B cell (primary cell): ENCODE measurements around the gene TARS1. TPM values are rescaled to one million over a fixed set of nuclear protein-coding genes. Genes with fewer than 3 reads are reported as not detected.

ENCODE experiments used
- ATAC-seq: fragments of 200-7000 bp; cut with Tn5 transposase; one replicate; pipeline ENCODE4 v1.10.0; 2021; ENCODE audit warnings: low read depth, mild to moderate bottlenecking, moderate number of reproducible peaks, moderate library complexity
- CTCF ChIA-PET: fragments of 350-600 bp; sonication (Branson Sonifier 250); formaldehyde crosslinking; loops from one replicate; lab custom pipeline; 2021; ENCODE audit warnings: antibody characterized with exemption, inconsistent platforms; lab: Charles Lee
- POLR2A ChIA-PET: fragments of 350-600 bp; sonication (Branson Sonifier 250); formaldehyde crosslinking; loops from one replicate; lab custom pipeline; 2021; ENCODE audit warnings: antibody characterized with exemption; lab: Charles Lee
- DNase-seq: peaks from one replicate; pipeline ENCODE4 v3.0.0; 2013
- H2AFZ ChIP-seq: 2 replicates; pipeline ENCODE4 v1.6.1; 2012; ENCODE audit warnings: mild to moderate bottlenecking, low read depth, low read length; ENCODE audit not compliant: insufficient read depth, poor library complexity, severe bottlenecking
- H3K27ac ChIP-seq, 2 donors: 1 replicate in 1 of 2; 2 replicates in 1 of 2; pipeline ENCODE4 v1.5.1; 2012 to 2013; ENCODE audit warnings: low read length in 2 of 2, mild to moderate bottlenecking in 2 of 2, moderate library complexity in 1 of 2
- H3K27me3 ChIP-seq, 4 experiments: fragments of 200-600 bp in 1 of 4; sonication (generic) in 1 of 4; replicated peaks in 1 of 4; 1 replicate in 2 of 4; 2 replicates in 2 of 4; pipeline versions ENCODE4 v1.6.1 to v1.7.0; 2013 to 2016; ENCODE audit warnings: low read length in 3 of 4, mild to moderate bottlenecking in 2 of 4, mixed read lengths in 1 of 4, moderate library complexity in 1 of 4; ENCODE audit not compliant: insufficient read depth in 4 of 4, control insufficient read depth in 3 of 4; ENCODE audit errors: control extremely low read depth in 1 of 4
- H3K36me3 ChIP-seq, 2 experiments: replicated peaks in 1 of 2; 1 replicate in 1 of 2; 2 replicates in 1 of 2; pipeline versions ENCODE4 v1.6.1 to v1.7.1; 2013; ENCODE audit warnings: low read length in 1 of 2; ENCODE audit not compliant: insufficient read depth in 2 of 2, control insufficient read depth in 1 of 2; ENCODE audit errors: control extremely low read depth in 1 of 2, extremely low read depth in 1 of 2
- H3K4me1 ChIP-seq, 2 donors: fragments of 200-600 bp in 1 of 2; sonication (generic) in 1 of 2; 1 replicate in 1 of 2; 2 replicates in 1 of 2; pipeline versions ENCODE4 v1.5.1 to v1.6.1; 2013 to 2017; ENCODE audit warnings: low read length in 2 of 2; ENCODE audit not compliant: control insufficient read depth in 2 of 2, insufficient read depth in 2 of 2
- H3K4me2 ChIP-seq: replicated peaks from 2 replicates; pipeline ENCODE3; 2012; ENCODE audit warnings: mild to moderate bottlenecking, low read depth, low read length; ENCODE audit not compliant: poor library complexity, severe bottlenecking
- H3K4me3 ChIP-seq, 5 experiments: fragments of 200-600 bp in 1 of 5; sonication (generic) in 1 of 5; 1 replicate in 3 of 5; 2 replicates in 2 of 5; pipeline versions ENCODE4 v1.5.1 to v1.7.0; 2011 to 2016; ENCODE audit warnings: low read length in 4 of 5, mild to moderate bottlenecking in 4 of 5, low read depth in 2 of 5, control low read depth in 1 of 5, moderate library complexity in 1 of 5; ENCODE audit not compliant: insufficient read depth in 1 of 5; ENCODE audit errors: control extremely low read depth in 1 of 5, extremely low read depth in 1 of 5
- H3K79me2 ChIP-seq: fragments of 200-600 bp; sonication (generic); one replicate; pipeline ENCODE4 v1.6.0; 2016; ENCODE audit warnings: low read length; ENCODE audit not compliant: control insufficient read depth, insufficient read depth
- H3K9ac ChIP-seq: fragments of 200-600 bp; sonication (generic); 2 replicates; pipeline ENCODE4 v1.6.1; 2017; ENCODE audit warnings: mild to moderate bottlenecking, low read length, moderate library complexity
- H3K9me3 ChIP-seq, 3 donors: one replicate each; pipeline versions ENCODE4 v1.6.1 to v1.7.1; 2013; ENCODE audit warnings: low read length in 2 of 3; ENCODE audit not compliant: control insufficient read depth in 2 of 3, insufficient read depth in 1 of 3; ENCODE audit errors: control extremely low read depth in 1 of 3
- H4K20me1 ChIP-seq: 2 replicates; pipeline ENCODE4 v1.6.0; 2012; ENCODE audit warnings: mild to moderate bottlenecking, low read length; ENCODE audit not compliant: insufficient read depth, control insufficient read depth, poor library complexity, severe bottlenecking
- H3K27ac Mint-ChIP-seq: one replicate; pipeline ENCODE4 v1.8.0; 2021; ENCODE audit warnings: mixed read lengths
- H3K27me3 Mint-ChIP-seq: one replicate; pipeline ENCODE4 v1.8.0; 2021; ENCODE audit warnings: mixed read lengths
- H3K4me1 Mint-ChIP-seq: one replicate; pipeline ENCODE4 v1.8.0; 2021; ENCODE audit warnings: mixed read lengths
- H3K4me3 Mint-ChIP-seq: one replicate; pipeline ENCODE4 v1.8.0; 2021; ENCODE audit warnings: mixed read lengths
- H3K9me3 Mint-ChIP-seq: one replicate; pipeline ENCODE4 v1.8.0; 2022; ENCODE audit warnings: mixed read lengths; ENCODE audit not compliant: insufficient read depth
- CTCF ChIP-seq: fragments of 200-600 bp; IDR thresholded peaks from one replicate; pipeline ENCODE4 v1.8.0; 2022; ENCODE audit warnings: antibody characterized with exemption, mild to moderate bottlenecking
- EZH2 ChIP-seq: IDR thresholded peaks from 2 replicates; pipeline ENCODE4 v1.6.1; 2012; ENCODE audit warnings: borderline replicate concordance, low read depth, mild to moderate bottlenecking, moderate library complexity, low read length; ENCODE audit not compliant: insufficient read depth, poor library complexity, severe bottlenecking
- WGBS: methylation state at CpG from one replicate; pipeline ENCODE4 v1.1.5; 2013; ENCODE audit warnings: missing lambda C conversion rate; ENCODE audit not compliant: insufficient coverage; 5-methylcytosine and 5-hydroxymethylcytosine counted together
- intact Hi-C: fragments of 100-400 bp; cut with micrococcal nuclease; formaldehyde crosslinking; loops from one replicate; pipeline ENCODE4 v1.10.0; 2022
- polyA plus RNA-seq: library from polyadenylated mRNA; depleted of rRNA; stranded (reverse); fragments of >200 nt; gene quantifications from 2 replicates; pipeline ENCODE4 v1.2.3, GENCODE V29; 2012
- total RNA-seq, 2 donors: library from RNA; stranded (reverse); fragments of 120-200 nt in 1 of 2; gene quantifications; 1 replicate in 1 of 2; 2 replicates in 1 of 2; pipeline versions ENCODE4 v1.2.3 to v1.2.4, GENCODE V29; 2013 to 2022

The TARS1 gene
- total and polyA plus RNA-seq, 2 donors (not counting 1 experiment from before 2014, with no cell fraction given): 11.0 to 66.0 TPM

- TF ChIP-seq CTCF: no peak
- TF ChIP-seq EZH2: no peak
- Mint-ChIP-seq H3K4me1 (peaks cover 5% of the 10 kb centered on the region), H3K27ac (no peak overlapping the region), H3K9me3 (peaks cover 2% of the 10 kb centered on the region), H3K27me3 (peaks cover 5% of the 10 kb centered on the region), H3K4me3 (no peak overlapping the region)
- CTCF ChIA-PET: interaction anchor here (0.7 to 7.4 kb wide), 5 partner anchors 12 to 564 kb away, joined by 3 to 97 read pairs (median 3); partner anchors contain the start of gene RXFP3
- intact Hi-C loops: loop anchor here (10.0 kb wide), 1 partner anchor 1041 kb away; no protein-coding TSS in a partner anchor
- no peaks in the 10 kb centered on the region for H4K20me1 ChIP-seq
- peaks cover 0 to 3% of the 10 kb centered on the region in 2 donors for H3K4me1 ChIP-seq
- H3K4me3 ChIP-seq: no peak overlapping the region
- POLR2A ChIA-PET: no interaction called here
- 94% methylated on average over 2 of the region's 4 CpGs for WGBS
- H3K79me2 ChIP-seq: no peaks in the 10 kb centered on the region
- DNase-seq (no peak), ATAC-seq (no peak)
- no peak overlapping the region for H3K4me2 ChIP-seq
- H2AFZ ChIP-seq: no peak overlapping the region
- H3K9me3 ChIP-seq: no peaks in the 10 kb centered on the region
- H3K36me3 ChIP-seq: no peaks in the 10 kb centered on the region
- H3K9ac ChIP-seq: no peak overlapping the region
- no peaks in the 10 kb centered on the region for H3K27me3 ChIP-seq
- H3K27ac ChIP-seq: no peak overlapping the region
Observed at GRCh38 chr5:33433303-33434240, 7.2 kb upstream of the TARS1 start.
